Pons (tissue), 1 donor: Measurements from ENCODE around the gene TRAPPC11.
"Not testable (repeated sequence)": the region's sequence is repeated elsewhere in the genome, so short reads cannot be mapped to it uniquely, and the experiment has no call there.

Source experiments
- DNase-seq: peaks from one replicate; pipeline ENCODE4 v3.0.0-alpha.2; 2016; ENCODE audit warnings: low spot score

TRAPPC11 gene

GRCh38 chr4:183721207-183722081 is 62.4 kb downstream of the TRAPPC11 start:
- no peak for DNase-seq

DNA sequence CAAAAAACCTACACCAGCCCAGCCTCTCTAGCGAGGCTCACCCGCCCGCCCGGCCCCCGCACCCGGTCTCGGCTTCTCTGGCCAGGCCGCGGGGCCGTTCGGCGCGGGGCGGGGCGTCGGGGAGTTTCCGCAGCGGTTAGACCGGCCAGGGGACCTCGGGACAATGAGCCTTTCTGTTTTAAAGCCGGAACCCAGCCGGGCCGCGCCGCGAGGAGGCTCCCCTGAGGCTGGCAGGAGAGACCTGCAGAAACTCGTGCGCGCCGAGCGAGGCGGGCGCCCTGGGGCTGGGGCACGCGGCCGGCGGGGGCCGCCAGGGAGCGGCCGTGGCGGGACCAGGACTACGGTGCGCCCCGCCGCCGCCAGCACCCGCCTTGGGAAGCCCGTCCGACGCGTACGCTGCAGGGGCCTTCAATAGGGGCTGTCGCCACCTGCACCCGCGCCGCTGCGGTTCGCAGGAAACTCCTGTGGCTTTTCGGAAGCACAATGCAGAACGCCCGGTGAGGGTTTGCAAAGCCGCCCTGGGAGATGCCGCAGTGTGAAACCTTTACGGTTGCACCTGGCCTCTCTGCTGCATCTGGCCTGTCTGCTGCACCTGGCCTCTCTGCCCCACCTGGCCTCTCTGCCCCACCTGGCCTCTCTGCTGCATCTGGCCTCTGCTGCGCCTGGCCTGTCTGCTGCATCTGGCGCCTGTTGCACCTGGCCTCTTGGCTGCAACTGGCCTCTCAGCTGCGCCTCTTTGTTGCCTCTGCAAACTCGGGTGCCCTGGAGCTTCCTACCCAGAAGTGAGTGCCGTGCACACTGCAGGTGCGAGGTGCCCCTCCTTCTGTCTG is 63.9 kb downstream of the TRAPPC11 start:
- no peak for DNase-seq

DNA sequence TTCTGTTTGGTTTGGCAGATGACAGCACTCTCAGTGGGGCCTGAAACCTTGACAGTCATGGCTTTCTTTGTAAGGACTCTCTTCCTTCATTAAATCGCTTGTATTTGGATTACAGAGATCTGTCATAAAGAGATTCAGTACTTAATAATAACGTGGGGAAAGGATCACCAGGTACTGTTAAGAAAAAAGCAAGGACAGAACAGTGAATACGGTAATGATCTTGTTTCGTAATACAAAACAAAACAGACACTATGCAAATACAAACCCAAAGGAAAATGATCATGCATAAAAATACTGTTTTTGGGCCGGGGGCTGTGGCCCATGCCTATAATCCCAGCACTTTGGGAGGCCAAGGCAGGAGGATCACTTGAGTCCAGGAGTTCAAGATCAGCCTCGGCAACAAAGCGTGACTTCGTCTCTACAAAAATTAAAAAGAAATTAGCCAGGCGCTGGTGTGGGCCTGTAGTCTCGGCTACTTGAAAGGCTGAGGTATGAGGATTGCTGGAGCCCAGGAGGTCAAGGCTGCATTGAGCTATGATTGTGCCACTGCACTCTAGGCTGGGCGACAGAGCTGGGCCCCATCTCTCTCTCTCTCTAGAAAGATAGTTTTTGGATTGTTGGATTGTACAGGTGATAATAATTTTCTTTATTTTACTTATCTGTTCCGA is 64.6 kb downstream of the TRAPPC11 start:
- no peak for DNase-seq

DNA sequence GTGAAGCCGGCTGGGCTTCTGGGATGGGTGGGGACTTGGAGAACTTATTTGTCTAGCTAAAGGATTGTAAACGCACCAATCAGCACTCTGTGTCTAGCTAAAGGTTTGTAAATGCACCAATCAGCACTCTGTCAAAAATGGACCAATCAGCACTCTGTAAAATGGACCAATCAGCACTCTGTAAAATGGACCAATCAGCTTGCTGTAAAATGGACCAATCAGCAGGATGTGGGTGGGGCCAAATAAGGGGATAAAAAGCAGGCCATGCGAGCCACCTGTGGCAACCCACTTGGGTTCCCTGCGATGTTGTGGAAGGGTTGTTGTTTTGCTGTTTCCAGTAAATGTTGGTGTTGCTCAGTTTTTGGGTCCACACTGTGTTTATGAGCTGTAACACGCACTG is 66.5 kb downstream of the TRAPPC11 start:
- DNase-seq: not testable (repeated sequence)

DNA sequence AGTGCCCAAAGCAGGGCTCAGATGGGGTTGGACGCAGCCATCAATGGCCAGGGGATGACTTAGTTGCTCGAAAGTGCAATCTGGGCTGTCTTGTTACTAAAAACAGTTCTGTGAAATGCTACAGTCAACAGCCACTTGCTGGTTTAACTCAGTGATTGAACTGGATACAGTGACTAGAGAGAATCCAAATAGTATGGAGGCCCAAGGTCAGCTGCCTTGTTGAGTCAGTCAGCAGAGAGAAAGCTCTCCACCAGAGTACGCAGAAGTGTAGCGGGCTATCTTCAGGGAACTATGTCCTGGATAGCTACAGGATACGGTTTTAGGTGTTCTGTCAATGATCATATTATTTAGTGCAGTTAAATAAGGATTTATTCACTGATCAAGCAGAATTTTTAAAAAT is 68.4 kb downstream of the TRAPPC11 start:
- DNase-seq: no peak

DNA sequence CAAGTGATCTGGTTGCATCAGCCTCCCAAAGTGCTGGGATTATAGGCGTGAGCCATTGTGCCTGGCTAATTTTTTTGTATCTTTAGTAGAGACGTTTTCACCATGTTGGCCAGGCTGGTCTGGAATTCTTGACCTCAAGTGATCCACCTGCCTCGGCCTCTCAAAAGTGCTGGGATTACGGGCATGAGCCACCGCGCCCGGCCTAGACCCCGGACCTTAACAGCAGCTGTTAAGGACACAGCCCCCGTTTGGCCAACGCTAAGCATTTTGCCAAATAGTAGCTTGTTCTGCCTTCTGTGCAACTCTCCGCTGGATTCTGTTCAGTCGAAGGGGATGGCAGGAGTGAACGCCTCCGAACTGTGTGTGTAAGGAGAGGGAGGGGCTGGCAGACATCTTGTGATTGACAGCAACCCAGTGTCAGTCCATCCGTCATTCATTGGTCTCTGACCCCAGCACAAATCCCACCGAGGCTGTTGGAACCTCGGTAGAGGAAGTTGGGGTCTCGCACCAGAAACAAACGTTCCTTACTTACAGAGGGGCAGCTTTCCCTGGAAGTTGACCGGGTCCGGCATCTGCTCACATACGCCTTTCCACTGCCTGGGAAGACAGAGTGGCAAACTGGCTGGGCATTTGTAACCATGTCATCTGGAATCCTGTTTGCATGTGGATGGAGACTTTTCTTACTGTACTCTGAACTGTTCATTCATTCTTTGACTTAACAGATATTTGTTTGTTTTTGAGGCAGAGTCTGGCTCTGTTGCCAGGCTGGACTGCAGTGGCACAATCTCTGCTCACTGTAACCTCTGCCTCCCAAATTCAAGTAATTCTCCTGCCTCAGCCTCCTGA is 69.4 kb downstream of the TRAPPC11 start:
- DNase-seq: no peak

GRCh38 chr4:183729069-183729406 is 69.9 kb downstream of the TRAPPC11 start:
- DNase-seq: no peak

DNA sequence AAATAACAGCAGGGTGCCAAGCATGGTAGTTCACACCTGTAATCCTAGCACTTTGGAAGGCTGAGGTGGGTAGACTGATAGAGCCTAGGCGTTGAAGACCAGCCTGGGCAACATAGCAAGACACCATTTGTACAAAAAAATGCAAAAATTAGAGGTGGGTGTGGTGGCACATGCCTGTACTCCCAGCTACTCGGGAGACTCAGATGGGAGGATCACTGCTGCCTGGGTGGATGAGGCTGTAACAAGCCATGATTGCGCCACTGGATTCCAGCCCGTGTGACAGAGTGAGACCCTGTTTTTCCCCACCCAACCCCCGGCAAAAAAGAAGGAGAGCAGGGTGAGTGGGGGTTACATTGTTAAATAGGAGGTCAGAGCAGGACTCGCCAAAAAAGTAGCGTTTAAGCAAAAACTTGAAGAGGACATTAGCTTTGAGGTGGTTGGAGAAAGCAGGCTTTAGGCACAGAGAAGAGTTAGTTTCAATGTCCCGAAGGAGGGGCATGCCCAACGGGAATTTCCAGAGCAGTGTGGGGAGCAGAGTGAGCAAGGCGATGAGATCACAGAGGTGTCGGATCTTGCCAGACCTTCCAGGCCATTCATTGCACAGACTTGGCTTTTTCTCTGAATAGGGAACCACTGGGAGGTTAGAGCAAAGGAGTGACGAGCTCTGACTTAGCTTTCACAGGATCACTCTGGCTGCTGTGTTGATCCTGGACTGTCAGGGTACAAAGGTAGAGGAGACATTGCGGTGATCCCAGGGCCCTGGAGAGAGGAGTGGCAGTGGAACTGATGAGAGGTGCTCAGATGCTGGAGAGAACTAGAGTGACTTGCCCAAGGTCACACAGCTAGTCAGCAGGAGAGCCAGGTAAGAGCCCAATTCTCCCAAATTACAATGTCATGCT is 70.6 kb downstream of the TRAPPC11 start:
- DNase-seq: no peak

GRCh38 chr4:183732296-183732695 is 73.2 kb downstream of the TRAPPC11 start:
- DNase-seq: no peak

DNA sequence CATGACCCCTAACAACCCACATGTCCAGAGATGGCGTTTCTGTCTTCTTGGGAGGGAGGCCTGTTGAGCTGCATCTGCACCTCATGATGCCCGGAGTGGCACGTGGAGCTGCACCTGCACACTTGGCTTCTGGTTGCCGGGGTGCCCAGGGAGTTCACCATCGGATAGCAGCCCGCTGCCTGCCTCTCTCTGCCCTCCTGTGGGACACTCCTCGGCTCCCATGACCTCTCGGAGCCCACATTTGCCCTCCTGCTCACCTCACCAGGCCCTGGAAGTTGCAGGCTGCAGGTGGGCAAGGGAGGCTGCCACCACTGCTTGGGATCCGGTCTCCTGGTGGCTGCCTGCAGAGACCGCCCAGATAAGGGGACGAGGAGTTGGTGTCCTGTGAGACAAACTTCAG is 74.1 kb downstream of the TRAPPC11 start:
- no peak for DNase-seq

- DNase-seq: no peak
Observed at GRCh38 chr4:183738081-183738673, 79.1 kb downstream of the TRAPPC11 start.

- DNase-seq: no peak
Observed at GRCh38 chr4:183738961-183739360, 79.9 kb downstream of the TRAPPC11 start.

GRCh38 chr4:183746305-183747229 is 87.5 kb downstream of the TRAPPC11 start:
- no peak for DNase-seq

- no peak for DNase-seq
Observed at GRCh38 chr4:183747380-183747779, 88.3 kb downstream of the TRAPPC11 start.

GRCh38 chr4:183747931-183748670 is 89.0 kb downstream of the TRAPPC11 start:
- DNase-seq: no peak

GRCh38 chr4:183751106-183751505 is 92.0 kb downstream of the TRAPPC11 start:
- DNase-seq: no peak

DNA sequence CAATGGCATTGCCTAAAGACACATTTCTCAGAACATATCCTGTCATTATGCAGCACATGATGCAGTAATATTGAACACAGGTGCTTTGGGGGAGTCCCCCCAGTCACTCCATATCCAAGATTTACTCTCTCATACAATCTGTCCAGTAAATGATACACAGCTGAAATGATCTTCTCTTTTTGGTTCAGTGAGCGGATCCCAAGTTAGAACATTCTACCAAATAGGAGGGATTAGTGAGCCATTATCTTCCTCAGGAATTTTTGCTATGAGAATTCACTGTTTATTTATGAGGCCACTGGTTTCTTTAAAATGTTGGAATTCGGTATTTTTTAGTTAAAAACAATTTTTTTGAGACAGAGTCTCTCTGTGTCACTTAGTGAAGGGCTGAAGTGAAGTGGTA is 96.5 kb downstream of the TRAPPC11 start:
- DNase-seq: no peak

GRCh38 chr4:183757060-183757459 is 98.0 kb downstream of the TRAPPC11 start:
- no peak for DNase-seq
